Smooth muscle cell (in vitro differentiated cells): ENCODE data around the gene GRIN2D. TPM values are rescaled to one million over a fixed set of nuclear protein-coding genes. Genes with fewer than 3 reads are reported as not detected.

Experiments
- DNase-seq: peaks from one replicate; lab custom pipeline; 2025; ENCODE audit not compliant: unreplicated experiment; lab: John Stamatoyannopoulos, UW
- H2AFZ ChIP-seq: fragments of 200-600 bp; sonication (generic); 2 replicates; pipeline ENCODE4 v1.6.0; 2016; ENCODE audit warnings: antibody characterized with exemption, low read depth, mild to moderate bottlenecking
- H3F3A ChIP-seq: fragments of 200-600 bp; sonication (generic); 2 replicates; pipeline ENCODE4 v1.6.0; 2017; ENCODE audit warnings: antibody characterized with exemption, low read depth
- H3K27ac ChIP-seq: fragments of 200-600 bp; sonication (generic); 2 replicates; pipeline ENCODE4 v1.5.1; 2016; ENCODE audit warnings: low read depth, mild to moderate bottlenecking
- H3K27me3 ChIP-seq: fragments of 200-600 bp; sonication (generic); 2 replicates; pipeline ENCODE4 v1.6.1; 2016; ENCODE audit warnings: low read depth, mild to moderate bottlenecking
- H3K36me3 ChIP-seq: fragments of 200-600 bp; sonication (generic); 2 replicates; pipeline ENCODE4 v1.5.1; 2016; ENCODE audit warnings: low read depth
- H3K4me1 ChIP-seq: fragments of 200-600 bp; sonication (generic); 2 replicates; pipeline ENCODE4 v1.5.1; 2016; ENCODE audit warnings: low read depth
- H3K4me2 ChIP-seq: fragments of 200-600 bp; sonication (generic); 2 replicates; pipeline ENCODE4 v1.6.0; 2016; ENCODE audit warnings: mild to moderate bottlenecking
- H3K4me3 ChIP-seq: fragments of 200-600 bp; sonication (generic); 2 replicates; pipeline ENCODE4 v1.5.1; 2016; ENCODE audit warnings: mild to moderate bottlenecking
- H3K79me2 ChIP-seq: fragments of 200-600 bp; sonication (generic); 2 replicates; pipeline ENCODE4 v1.6.0; 2016; ENCODE audit warnings: low read depth, mild to moderate bottlenecking
- H3K9ac ChIP-seq: fragments of 200-600 bp; sonication (generic); 2 replicates; pipeline ENCODE4 v1.6.0; 2016; ENCODE audit warnings: low read depth
- H3K9me3 ChIP-seq: fragments of 200-600 bp; sonication (generic); replicated peaks from 2 replicates; pipeline ENCODE4 v1.5.1; 2016; ENCODE audit warnings: low read depth
- H4K20me1 ChIP-seq: fragments of 200-600 bp; sonication (generic); 2 replicates; pipeline ENCODE4 v1.6.0; 2016; ENCODE audit warnings: low read depth
- WGBS: methylation state at CpG from one replicate; pipeline ENCODE4 v1.1.7; 2016; ENCODE audit warnings: low lambda C conversion rate; 5-methylcytosine and 5-hydroxymethylcytosine counted together
- polyA plus RNA-seq: library from polyadenylated mRNA; unstranded; fragments of >200 nt; fragmentation: Nextera tagmentation; extraction: Ambion mirVana; gene quantifications from 2 replicates; pipeline ENCODE4 v1.2.1, GENCODE V29; 2016
- total RNA-seq: library from RNA; depleted of rRNA; stranded (reverse); fragments of >200 nt; gene quantifications from 2 replicates; pipeline ENCODE4 v1.2.3, GENCODE V29; 2014
- TF ChIP-seq, protein P1 (sequence below): fragments of 200-600 bp; sonication (generic); IDR thresholded peaks from 2 replicates; pipeline ENCODE4 v1.5.1; 2017; ENCODE audit warnings: borderline replicate concordance, mild to moderate bottlenecking, antibody characterized with exemption; ENCODE audit not compliant: insufficient read depth, poor library complexity, severe bottlenecking

Gene GRIN2D
- total and polyA plus RNA-seq, 2 experiments from 2014 or later: 4.0 to 10.7 TPM

DNA sequence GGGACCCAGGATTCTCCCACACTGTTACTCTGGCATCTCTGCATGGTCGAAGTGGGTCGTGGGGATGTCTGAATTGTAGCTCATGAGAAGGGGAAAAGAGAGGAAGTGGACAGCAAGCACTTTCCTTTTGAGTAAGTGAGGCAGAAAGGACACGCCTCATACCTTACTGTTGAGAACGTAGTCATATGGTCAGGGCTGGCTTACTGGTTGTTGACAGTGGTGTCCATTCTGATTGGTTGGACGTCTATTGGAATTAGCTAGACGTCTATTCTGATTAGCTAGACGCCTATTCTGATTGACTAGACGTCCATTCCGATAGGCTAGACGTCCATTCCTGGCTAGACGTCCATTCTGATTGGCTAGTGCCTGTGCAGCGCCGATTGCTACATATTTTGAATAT, 12.4 kb downstream of the GRIN2D start:
- H2AFZ ChIP-seq: no peak overlapping the region
- H3K27ac ChIP-seq: no peak overlapping the region
- H3K4me3 ChIP-seq: no peak overlapping the region
- TF ChIP-seq, protein P1, sequence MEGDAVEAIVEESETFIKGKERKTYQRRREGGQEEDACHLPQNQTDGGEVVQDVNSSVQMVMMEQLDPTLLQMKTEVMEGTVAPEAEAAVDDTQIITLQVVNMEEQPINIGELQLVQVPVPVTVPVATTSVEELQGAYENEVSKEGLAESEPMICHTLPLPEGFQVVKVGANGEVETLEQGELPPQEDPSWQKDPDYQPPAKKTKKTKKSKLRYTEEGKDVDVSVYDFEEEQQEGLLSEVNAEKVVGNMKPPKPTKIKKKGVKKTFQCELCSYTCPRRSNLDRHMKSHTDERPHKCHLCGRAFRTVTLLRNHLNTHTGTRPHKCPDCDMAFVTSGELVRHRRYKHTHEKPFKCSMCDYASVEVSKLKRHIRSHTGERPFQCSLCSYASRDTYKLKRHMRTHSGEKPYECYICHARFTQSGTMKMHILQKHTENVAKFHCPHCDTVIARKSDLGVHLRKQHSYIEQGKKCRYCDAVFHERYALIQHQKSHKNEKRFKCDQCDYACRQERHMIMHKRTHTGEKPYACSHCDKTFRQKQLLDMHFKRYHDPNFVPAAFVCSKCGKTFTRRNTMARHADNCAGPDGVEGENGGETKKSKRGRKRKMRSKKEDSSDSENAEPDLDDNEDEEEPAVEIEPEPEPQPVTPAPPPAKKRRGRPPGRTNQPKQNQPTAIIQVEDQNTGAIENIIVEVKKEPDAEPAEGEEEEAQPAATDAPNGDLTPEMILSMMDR: no peak
- WGBS: 90% methylated on average over 13 of the region's 13 CpGs
- H3K9me3 ChIP-seq: no peaks in the 10 kb centered on the region
- H4K20me1 ChIP-seq: peaks cover 4% of the 10 kb centered on the region
- H3K27me3 ChIP-seq: no peaks in the 10 kb centered on the region
- H3K79me2 ChIP-seq: peaks cover 14% of the 10 kb centered on the region
- H3K9ac ChIP-seq: no peak overlapping the region
- H3F3A ChIP-seq: no peaks in the 10 kb centered on the region
- H3K36me3 ChIP-seq: no peaks in the 10 kb centered on the region
- no peak for DNase-seq
- no peak overlapping the region for H3K4me2 ChIP-seq
- H3K4me1 ChIP-seq: no peaks in the 10 kb centered on the region

DNA sequence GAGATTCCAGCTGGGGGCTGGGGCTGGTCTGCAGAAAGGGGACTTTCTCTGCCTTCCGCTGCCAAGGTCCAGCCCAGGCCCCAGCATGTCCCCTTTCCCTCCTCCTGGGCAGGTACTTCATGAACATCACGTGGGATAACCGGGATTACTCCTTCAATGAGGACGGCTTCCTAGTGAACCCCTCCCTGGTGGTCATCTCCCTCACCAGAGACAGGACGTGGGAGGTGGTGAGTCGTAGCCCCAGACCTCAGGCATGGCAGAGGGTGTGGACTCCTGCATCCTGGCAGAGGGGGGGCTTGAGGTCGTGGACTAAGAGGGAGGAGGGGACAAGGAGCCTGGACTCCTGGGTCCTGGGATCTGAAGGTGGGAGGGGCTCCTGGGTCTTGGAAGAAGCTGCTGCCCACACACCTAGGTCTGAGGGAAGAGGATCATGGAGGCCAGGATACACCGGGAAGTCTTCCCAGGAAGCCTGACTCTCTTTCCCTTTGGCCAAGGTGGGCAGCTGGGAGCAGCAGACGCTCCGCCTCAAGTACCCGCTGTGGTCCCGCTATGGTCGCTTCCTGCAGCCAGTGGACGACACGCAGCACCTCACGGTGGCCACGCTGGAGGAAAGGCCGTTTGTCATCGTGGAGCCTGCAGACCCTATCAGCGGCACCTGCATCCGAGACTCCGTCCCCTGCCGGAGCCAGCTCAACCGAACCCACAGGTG, 20.6 kb downstream of the GRIN2D start:
- Histone ChIP-seq H3K36me3 (peaks cover 3% of the 10 kb centered on the region), H3K4me2 (peak overlapping the region; percentile 54), H3K9ac (no peak overlapping the region), H3K4me1 (peaks cover 8% of the 10 kb centered on the region), H2AFZ (no peak overlapping the region), H3K4me3 (no peak overlapping the region), H3F3A (no peaks in the 10 kb centered on the region), H4K20me1 (no peaks in the 10 kb centered on the region), H3K27me3 (no peaks in the 10 kb centered on the region), H3K9me3 (no peaks in the 10 kb centered on the region), H3K79me2 (no peaks in the 10 kb centered on the region), H3K27ac (no peak overlapping the region)
- no peak for DNase-seq
- TF ChIP-seq, protein P1: no peak
- WGBS: 47% methylated on average over 24 of the region's 24 CpGs

DNA sequence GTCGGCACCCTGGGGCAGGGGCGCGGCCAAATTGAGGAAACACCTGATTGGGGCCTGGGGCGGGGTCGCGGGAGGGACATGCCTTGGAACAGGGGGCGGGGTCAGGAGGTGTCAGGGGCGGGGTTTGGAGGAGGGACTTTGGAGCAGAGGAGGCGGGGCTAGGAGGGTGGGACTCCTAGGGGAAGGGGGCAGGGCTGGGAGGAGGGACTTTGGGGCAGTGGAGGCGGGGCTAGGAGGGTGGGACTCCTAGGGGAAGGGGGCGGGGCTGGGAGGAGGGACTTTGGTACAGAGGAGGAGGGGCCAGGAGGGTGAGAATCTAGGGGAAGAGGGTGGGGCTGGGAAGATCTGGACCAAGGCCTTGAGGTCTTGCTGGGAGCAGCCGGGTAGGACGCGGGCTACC, 21.9 kb downstream of the GRIN2D start:
- no peaks in the 10 kb centered on the region for H3K27me3 ChIP-seq
- peaks cover 8% of the 10 kb centered on the region for H3K4me1 ChIP-seq
- no peak overlapping the region for H3K4me2 ChIP-seq
- no peak overlapping the region for H3K27ac ChIP-seq
- H4K20me1 ChIP-seq: no peaks in the 10 kb centered on the region
- TF ChIP-seq, protein P1: no peak
- peaks cover 3% of the 10 kb centered on the region for H3K36me3 ChIP-seq
- no peaks in the 10 kb centered on the region for H3K79me2 ChIP-seq
- no peaks in the 10 kb centered on the region for H3F3A ChIP-seq
- no peak overlapping the region for H2AFZ ChIP-seq
- WGBS: 40% methylated on average over 9 of the region's 14 CpGs
- H3K9ac ChIP-seq: no peak overlapping the region
- H3K9me3 ChIP-seq: no peaks in the 10 kb centered on the region
- no peak for DNase-seq
- H3K4me3 ChIP-seq: no peak overlapping the region

DNA sequence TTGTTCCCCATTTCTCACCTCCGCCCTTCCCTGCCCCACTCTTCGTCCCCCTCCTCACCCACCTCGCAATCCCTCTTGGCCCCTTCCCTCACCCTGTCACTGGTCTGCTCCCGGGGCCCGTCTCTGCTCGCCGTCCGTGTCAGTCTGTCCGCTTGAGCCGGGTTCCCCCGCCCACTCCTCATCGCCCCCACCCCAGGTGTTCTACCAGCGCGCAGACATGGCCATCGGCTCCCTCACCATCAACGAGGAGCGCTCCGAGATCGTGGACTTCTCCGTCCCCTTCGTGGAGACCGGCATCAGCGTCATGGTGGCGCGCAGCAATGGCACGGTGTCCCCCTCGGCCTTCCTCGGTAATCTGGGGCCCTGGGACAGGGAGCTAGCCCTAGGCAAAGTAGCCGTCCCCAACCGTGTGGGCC, 22.3 kb downstream of the GRIN2D start:
- Histone ChIP-seq H3K27me3 (no peaks in the 10 kb centered on the region), H3K4me1 (peaks cover 8% of the 10 kb centered on the region), H3K4me3 (no peak overlapping the region), H3K9me3 (no peaks in the 10 kb centered on the region), H3K36me3 (peaks cover 3% of the 10 kb centered on the region), H3K79me2 (no peaks in the 10 kb centered on the region), H4K20me1 (no peaks in the 10 kb centered on the region), H3F3A (no peaks in the 10 kb centered on the region), H2AFZ (no peak overlapping the region), H3K4me2 (no peak overlapping the region), H3K9ac (no peak overlapping the region), H3K27ac (no peak overlapping the region)
- no peak for DNase-seq
- WGBS: 83% methylated on average over 27 of the region's 30 CpGs
- TF ChIP-seq, protein P1: no peak
